SK-N-SH treated with all-trans-retinoic acid at 6 μM for 48 hours (cell line): ENCODE results near the gene HABP2.

Source experiments
- ARNTL ChIP-seq: fragments of 450-650 bp; formaldehyde crosslinking; IDR thresholded peaks from 2 replicates; pipeline ENCODE4 v1.5.0; 2020; ENCODE audit warnings: low read depth, mild to moderate bottlenecking, moderate library complexity, borderline replicate concordance
- CREB5 ChIP-seq: fragments of 250-450 bp; sonication (Bioruptor Pico); IDR thresholded peaks from 2 replicates; pipeline ENCODE4 v1.5.1; 2020; ENCODE audit warnings: low read depth, mild to moderate bottlenecking, moderate library complexity
- OSR1 ChIP-seq: fragments of 250-450 bp; sonication (Bioruptor Pico); IDR thresholded peaks from 2 replicates; pipeline ENCODE4 v1.8.0; 2022; ENCODE audit warnings: moderate library complexity, mild to moderate bottlenecking, inconsistent platforms
- PATZ1 ChIP-seq: fragments of 250-450 bp; sonication (Bioruptor Pico); IDR thresholded peaks from 2 replicates; pipeline ENCODE4 v1.8.0; 2020; ENCODE audit warnings: mild to moderate bottlenecking, moderate library complexity, borderline replicate concordance
- POU6F1 ChIP-seq: fragments of 250-450 bp; sonication (Bioruptor Pico); IDR thresholded peaks from 2 replicates; pipeline ENCODE4 v1.8.0; 2021; ENCODE audit warnings: low read depth, mild to moderate bottlenecking, moderate library complexity, borderline replicate concordance
- TCF4 ChIP-seq: fragments of 250-450 bp; sonication (Bioruptor Pico); IDR thresholded peaks from 2 replicates; pipeline ENCODE4 v1.8.0; 2021; ENCODE audit warnings: mild to moderate bottlenecking, moderate library complexity, borderline replicate concordance
- TSHZ2 ChIP-seq: fragments of 250-450 bp; sonication (Bioruptor Pico); IDR thresholded peaks from 2 replicates; pipeline ENCODE4 v1.5.0; 2020; ENCODE audit warnings: mild to moderate bottlenecking, moderate library complexity
- ZFP3 ChIP-seq: fragments of 250-450 bp; sonication (Bioruptor Pico); IDR thresholded peaks from 2 replicates; pipeline ENCODE4 v1.5.0; 2020; ENCODE audit warnings: mild to moderate bottlenecking, moderate library complexity
- ZNF8 ChIP-seq: fragments of 450-650 bp; formaldehyde crosslinking; IDR thresholded peaks from 2 replicates; pipeline ENCODE4 v1.5.0; 2020; ENCODE audit warnings: mild to moderate bottlenecking, moderate library complexity

- TF ChIP-seq ZFP3 (CRISPR knock-in tag) (no peak), TCF4 (CRISPR knock-in tag) (no peak), OSR1 (no peak), ARNTL (CRISPR knock-in tag) (no peak), POU6F1 (no peak), PATZ1 (CRISPR knock-in tag) (no peak), TSHZ2 (CRISPR knock-in tag) (no peak), ZNF8 (CRISPR knock-in tag) (no peak), CREB5 (CRISPR knock-in tag) (no peak)
Measured at GRCh38 chr10:113533801-113534200, 19.1 kb upstream of the HABP2 start.
